ENCODE results near the gene IL5.
A peak's percentile ranks its signal among the peaks of the same experiment; 100 is the strongest.
"Not testable (repeated sequence)": the region's sequence is repeated elsewhere in the genome, so short reads cannot be mapped to it uniquely, and the experiment has no call there.

Gene IL5

DNA sequence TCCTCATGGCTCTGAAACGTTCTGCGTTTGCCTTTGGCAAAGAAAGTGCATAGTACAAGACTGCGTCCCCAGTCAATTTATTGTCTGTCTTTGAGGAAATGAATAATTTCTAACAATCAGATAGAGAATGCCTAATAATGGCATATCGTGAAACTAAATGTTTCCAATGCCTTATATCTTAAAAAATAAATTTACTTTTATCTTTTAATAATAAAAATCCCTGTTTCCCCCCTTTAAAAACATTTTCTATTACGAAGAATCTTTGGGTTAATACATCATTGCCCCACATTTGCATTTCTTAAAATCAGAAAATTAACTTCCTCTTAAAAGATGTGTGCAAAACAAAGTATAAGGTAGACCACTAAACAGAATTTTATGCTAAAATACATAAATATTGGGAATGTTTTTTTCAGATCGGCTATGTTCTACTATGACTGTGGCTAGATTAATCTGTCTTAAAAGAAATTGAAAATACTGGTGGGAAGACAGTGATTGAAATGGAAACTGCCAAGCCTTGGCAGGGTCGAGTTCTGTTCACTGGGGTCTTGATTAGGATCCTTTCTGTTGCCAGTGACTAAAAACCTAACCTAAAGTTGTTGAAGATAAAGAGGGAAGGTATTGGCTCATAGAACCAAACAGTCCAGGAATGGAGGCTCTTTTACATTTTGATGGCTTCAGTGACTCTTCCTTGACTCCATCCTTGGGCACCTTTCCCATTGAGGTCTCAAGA lies at the start of gene IL5:
IL5 (minus strand) TSS at position 51 of the 730 bp plus-strand sequence; CDS start at position 7, 44 bp downstream.
- no peak for DNase-seq

DNA sequence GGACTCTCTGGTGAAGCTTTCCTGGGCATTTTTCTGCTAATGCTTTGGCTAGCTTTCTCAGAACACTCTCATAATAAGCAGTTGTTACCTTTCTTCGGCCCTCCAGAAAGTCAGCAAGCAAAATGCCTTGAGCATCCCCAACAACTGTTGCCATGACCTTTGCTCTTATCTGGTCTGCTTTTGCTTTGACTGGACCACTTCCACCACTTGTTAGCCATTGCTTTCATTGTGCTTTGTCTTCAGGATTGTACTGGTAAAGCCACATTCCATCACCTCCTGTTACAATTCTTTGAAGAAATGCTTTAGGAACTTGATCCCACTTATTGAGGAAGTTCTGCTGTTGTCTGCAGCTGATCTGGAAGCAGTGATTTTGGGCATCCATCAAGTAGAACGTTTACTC lies 49.2 kb upstream of the IL5 start:
- no peak for DNase-seq

DNA sequence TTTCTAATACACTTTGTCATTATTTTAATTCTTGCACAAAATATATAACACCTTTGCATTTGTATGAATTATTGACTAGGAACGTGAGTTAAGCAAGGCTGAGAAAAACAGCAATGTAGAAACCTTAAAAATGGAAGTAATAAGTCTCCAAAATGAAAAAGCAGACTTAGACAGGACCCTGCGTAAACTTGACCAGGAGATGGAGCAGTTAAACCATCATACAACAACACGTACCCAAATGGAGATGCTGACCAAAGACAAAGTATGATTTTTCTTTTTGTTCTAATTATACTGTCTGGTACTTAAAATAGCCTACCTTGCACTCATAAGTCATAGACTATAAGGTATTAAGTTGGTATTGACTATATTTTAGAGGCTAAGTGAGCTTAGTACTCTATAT lies 47.8 kb upstream of the IL5 start:
- no peak for DNase-seq

DNA sequence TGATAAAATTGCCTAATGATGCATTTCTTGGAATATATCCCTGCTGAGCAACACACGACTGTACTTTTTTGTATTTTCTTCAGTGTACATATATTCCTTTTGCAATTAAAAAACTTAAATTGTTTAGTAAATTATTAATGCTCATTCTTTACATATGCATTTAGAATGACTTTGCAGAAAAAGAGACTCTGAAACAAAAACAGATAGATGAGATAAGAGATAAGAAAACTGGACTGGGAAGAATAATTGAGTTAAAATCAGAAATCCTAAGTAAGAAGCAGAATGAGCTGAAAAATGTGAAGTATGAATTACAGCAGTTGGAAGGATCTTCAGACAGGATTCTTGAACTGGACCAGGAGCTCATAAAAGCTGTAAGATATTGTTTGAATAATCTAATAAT lies 46.1 kb upstream of the IL5 start:
- DNase-seq, result no peak

DNA sequence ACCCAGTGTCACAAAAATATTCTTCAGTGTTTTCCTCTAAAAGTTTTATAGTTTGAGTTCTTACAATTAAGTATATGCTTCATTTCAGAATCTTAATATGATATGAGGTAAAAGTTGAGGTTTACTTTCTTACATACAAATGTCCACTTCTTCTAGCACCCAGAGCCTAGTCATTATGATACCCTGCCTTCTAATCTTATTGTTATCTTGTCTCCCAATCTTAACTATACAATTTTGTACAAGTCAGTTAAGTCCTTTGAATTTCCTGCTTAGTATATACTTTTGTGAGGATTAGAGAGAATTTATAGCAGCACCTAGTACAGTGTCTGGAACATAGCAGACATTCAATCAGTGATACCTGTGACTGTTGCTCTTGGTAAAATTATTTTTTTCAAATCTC lies 42.7 kb upstream of the IL5 start:
- DNase-seq, result no peak

DNA sequence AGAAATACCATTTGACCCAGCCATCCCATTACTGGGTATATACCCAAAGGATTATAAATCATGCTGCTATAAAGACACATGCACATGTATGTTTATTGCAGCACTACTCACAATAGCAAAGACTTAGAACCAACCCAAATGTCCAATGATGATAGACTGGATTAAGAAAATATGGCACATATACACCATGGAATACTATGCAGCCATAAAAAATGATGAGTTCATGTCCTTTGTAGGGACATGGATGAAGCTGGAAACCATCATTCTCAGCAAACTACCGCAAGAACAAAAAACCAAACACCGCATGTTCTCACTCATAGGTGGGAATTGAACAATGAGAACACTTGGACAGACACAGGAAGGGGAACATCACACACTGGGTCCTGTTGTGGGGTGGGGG lies 41.2 kb upstream of the IL5 start:
- DNase-seq, result not testable (repeated sequence)

DNA sequence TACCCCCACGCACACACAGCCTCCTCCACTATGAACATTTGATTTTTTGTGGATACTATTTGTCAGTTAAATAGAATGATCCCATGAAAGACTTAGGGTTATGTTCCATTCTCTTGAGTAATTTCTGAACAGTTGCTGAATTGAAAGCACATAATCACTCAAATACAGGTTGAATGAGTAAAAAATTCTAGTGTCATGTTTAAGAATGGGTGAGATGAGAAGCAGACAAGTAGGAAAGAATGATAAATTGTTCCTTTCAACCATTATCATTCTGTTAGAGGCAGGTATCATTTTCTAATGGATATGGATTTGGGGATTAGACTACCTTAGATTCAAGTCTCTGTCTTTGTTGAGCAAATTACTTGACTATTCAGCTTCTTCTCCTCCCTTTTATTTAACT lies 32.8 kb upstream of the IL5 start:
- no peak for DNase-seq

DNA sequence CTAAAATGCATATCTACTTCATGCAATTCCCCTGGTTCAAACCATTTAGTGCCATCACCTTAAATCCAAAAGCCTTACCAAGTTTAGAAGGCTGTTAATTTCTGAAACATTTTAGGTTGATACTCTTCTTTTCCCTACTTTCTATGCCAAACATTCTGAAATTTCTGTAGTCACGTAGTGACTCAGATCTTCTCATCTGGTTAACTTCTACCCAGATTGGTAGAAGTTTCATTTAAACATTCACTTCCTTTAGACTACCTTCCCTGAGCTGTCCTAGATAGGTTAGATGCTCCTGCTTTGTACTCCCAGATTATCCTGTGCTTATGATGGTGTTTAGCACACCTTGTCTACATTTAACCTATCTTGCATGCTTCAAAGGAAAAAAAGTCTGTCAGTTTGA lies 23.3 kb upstream of the IL5 start:
- no peak for DNase-seq

DNA sequence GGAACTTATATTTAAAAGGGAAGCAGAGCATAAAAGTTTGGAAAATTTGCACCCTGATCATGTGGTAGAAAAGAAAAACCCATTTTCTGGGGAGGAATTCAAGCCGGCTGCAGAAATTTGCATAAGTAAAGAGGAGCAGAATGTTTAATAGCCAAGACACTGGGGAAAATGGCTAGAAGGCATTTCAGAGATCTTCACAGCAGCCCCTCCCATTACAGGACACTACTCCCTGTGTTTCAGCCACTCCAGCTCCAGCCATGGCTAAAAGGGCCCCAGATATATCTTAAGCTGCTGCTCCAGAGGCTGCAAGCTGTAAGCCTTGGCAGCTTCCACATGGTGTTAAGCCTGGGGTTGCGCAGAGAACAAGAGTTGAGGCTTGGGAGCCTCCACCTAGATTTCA lies 21.2 kb upstream of the IL5 start:
- not testable (repeated sequence) for DNase-seq

DNA sequence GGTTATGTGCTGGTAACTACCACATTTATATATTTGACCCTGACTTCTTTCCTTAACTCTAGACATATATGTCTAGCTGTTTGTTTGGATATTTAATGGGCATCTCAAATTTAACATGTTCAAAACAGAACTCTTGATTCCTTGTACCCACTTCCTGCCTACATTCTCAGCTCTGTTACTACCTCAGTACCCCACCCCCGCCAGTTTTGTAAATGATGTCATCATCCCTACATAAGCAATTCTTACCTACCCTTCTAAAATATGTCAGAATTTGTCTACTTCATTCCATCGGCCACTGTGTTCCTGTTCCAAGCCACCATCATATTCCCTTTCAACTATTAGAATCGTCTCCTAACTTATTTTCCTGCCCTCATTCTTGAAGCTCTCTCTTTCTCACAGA lies 18.3 kb upstream of the IL5 start:
- DNase-seq, result no peak

DNA sequence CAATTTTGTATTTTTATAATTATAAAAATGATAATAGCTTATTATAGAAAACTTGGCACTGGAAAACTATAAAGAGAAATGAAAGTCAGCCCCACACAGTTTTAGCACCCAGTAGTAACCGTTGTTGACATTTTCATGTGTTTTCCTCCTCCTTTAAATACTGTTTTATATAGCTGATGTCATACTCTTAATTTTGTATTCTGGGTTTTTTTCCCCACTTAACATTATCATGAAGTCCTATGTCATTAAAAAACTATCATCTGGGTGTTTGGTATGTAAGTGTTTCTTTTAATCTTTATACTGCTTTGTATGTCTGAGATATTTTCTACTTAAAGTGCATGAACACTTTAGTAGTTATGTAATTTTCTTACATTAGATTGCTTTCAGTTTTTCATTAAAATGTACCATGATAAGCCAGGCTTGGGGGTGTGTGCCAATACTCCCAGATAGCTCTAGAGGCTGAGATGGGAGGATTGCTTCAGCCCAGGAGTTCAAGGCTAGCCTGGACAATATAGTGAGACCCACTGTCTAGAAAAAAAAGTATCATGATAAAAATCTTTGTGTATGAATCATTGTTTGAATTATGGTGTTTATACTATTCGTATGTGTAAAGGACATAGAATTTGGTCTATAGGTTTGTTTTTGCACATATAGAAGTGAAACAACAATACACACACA lies 16.2 kb upstream of the IL5 start:
- DNase-seq, result no peak

DNA sequence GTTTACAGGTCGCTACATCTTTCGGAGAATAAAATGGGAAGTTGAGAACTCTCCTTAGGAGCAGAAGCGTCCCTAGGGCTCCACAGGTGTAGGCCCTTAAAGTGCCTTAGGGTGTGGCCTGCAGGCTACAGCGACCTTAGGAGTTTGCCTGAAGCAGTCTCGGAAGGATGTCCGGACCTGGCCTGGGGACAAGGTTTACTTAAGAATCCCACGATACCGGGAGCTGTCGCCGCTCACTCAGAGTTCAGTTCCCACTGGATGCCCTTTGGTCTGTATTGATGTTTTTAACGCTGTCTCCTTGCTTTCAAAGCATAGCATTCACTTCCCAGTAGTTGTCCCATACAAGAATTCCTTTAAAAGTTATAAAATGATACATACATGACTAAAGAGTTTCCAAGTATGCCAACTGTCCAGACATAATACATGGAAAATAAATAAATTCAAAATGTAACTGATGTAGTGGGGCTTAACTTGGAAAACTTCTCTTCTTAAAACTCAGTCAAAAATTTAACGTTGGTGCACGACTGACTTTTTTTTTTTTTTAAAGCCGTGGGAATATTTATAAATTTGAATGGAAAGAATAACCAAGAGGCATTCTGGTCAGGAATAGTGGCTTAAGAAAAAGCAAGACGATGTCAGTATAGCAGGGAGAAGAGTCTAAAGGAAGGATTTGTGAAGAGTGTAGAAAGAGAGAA lies 14.3 kb upstream of the IL5 start:
- no peak for DNase-seq

DNA sequence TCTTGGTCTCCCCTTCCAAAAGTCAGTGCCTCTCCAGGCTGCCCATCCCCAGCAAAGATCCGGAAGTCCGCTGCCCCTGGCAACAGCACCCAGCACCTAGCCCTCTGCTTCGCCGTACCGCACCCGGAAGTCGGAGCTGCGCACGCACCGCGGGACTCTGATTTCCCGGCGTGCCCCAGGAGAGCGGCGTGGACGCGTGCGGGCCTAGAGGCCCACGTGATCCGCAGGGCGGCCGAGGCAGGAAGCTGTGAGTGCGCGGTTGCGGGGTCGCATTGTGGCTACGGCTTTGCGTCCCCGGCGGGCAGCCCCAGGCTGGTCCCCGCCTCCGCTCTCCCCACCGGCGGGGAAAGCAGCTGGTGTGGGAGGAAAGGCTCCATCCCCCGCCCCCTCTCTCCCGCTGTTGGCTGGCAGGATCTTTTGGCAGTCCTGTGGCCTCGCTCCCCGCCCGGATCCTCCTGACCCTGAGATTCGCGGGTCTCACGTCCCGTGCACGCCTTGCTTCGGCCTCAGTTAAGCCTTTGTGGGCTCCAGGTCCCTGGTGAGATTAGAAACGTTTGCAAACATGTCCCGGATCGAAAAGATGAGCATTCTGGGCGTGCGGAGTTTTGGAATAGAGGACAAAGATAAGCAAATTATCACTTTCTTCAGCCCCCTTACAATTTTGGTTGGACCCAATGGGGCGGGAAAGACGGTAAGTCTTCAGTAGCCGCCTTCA lies 13.6 kb upstream of the IL5 start, which contains the start of gene RAD50:
RAD50 (plus strand) TSS at position 215 of the 715 bp plus-strand sequence; CDS start at position 563, 348 bp downstream.
- peak; percentile 67 for DNase-seq

DNA sequence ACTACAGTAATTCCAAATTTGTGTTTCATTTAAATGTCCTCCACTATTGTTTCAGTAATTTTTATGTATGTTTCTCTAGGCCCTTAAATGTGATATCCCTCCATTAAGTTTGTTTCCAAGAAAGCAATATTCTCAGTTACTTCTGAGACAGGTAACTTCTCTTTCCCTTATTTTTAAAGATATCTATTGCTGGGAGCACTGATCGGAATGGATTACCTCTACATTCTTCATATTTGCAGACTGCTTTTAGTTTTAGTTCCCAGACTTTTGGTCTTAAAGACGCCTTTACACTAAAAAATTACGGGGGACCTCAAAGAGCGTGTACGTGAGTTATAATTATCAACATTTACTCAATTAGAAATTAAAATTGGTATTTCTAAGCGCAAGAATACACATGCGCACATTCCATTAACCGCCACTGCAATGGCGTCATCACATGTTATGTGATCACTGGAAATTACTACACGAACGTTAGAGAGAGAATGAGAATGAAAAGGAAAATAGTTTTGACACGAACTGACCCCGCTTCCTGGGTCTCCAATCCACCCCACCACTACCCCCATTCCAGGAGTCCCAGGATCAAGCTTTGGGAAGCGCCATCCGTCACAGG lies 12.9 kb upstream of the IL5 start:
- DNase-seq, result no peak

DNA sequence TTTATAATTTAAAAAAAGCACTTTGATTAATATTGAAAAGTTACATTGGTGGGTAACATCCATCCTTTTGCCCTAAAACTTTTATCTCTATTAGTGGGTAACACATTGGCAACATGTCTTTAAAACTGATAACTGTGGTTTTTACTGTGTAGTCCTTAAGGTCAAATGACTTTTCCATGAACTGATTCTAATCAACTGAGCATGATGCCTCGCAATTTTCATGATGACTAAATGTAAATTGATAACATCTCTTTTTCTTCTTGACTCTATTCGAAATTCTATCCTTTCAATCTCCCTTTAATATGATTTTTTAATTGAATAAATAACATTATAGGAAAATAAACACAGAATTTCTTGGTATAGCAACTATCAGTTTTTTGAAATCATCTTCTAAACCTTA lies 6.3 kb upstream of the IL5 start:
- no peak for DNase-seq

DNA sequence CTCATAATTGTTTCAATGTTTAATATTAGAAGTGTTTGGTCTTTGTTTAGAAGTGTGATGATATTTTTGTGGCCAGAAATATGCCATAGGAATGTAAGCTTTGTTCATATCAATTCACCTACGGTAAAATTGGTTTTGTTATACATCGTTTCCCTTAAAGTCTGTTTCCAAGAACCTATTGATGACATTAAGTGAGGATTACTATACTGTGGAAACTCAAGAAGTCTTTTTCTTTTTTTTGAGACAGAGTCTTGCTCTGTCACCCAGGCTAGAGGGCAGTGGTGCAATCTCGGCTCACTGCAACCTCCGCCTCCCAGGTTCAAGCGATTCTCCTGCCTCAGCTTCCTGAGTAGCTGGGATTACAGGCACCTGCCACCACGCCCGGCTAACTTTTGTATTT lies 5.5 kb upstream of the IL5 start:
- DNase-seq, result not testable (repeated sequence)

DNA sequence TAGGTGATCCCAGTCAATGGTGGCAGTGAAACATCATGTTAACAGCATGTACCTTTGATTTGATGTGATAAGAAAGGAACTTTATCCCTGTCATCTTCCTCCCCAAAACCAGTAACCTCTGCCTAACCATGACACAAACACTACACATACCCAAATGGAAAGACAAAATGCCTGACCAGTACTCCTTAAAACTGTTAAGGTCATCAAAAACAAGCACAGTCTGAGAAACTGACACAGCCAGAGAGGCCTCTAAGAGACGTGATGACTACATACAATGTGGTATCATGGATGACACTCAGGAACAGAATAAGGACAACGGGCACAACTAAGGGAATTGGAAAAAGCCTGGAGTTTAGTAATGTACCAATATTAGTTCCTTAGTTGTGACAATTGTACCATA lies 3.9 kb upstream of the IL5 start:
- DNase-seq, result no peak

DNA sequence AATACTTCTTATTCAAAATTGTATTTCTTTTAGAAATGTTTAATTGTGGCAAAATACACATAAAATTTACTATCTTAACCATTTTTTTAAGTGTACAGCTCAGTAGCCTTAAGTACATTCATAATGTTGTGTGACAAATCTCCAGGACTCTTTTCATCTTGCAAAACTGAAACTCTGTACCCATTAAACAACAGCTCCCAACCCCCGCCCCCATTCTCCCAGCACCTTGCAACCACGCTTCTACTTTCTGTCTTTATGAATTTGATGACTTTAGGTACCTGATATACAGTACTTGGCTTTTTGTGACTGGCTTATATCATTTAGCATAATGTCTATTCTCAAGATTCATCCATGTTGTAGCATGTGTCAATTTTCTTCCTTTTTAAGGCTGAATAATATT lies 2.8 kb upstream of the IL5 start:
- no peak for DNase-seq

DNA sequence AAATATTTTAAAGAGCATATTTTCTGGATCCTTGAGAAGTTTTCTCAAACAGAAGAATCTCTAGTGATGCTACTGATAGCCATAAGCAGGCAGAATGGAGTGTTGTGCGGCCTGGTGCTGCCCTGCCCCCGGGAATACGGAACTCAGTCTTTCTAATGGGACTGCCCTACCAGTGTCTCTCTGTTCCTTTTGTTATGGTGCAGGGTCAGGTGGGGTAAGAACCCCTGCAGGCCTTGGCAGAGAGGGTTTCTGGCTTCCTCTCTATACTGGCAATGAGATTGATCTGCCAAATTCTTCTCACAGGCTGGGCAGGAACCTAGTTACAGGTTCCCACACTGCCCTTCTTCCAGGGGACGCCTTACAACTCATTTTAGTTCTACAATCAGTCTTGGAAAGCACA lies 2.6 kb downstream of the IL5 start:
- no peak for DNase-seq

DNA sequence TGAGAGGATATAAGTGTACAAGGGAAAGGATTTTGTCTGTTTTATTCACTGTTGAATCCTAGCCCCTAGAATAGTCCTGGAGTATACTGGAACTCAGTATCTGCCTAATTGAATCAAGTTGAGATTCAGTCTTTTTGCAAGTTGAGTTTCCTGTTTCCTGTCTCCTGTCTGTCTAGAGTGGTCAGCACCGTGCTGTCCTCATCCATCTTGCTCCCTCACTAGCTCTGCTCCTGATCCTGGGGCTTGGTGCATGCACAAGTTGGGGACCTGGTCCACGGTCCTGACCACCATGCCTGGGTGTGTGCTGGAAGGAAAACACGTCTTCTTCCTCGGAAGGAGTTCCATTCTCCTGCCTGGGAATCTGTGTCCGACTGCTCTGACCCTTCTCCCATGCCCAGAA lies 3.2 kb downstream of the IL5 start:
- DNase-seq, result no peak

DNA sequence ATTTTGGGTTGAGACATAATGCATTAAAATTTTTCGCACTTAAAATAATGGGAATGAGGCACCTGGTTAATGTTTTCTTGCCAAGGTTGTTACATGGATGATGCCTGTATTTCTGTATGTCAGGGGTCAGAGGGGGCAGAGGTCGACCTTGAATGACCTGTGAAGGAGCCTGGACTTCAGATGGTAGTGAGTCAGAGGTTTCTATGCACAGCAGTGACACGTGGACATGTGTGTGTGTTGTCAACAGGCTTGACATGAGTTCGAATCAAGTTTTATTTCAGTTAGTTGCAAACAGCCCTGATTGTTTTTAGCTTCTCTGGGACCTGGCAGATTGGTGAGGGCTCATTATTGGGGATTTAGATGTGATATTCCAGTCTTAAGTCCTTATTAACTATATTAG lies 3.6 kb downstream of the IL5 start:
- no peak for DNase-seq

DNA sequence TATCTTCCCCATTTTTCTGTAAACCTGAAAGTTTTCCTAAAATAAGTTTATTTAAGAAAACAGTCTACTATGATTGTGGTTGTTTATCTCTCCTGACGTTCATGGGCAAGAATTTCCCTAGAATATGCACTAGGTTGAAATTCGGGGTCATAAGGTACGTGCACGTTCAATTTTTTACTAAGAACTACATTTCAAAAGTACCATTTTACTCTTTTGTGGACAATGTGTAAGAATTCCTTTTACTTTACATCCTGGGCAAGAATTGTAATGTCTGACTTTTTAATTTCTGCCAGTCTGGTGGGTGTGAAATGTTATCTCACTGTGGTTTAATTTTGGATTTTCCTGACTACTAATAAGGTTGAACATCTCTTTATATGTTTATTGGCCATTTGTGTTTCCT lies 12.4 kb downstream of the IL5 start:
- no peak for DNase-seq

Data from NCI-H446 treated with DMSO at 0.1 percent for 48 hours (cell line).